ENCODE results near the gene WDR20. TPM values are rescaled to one million over a fixed set of nuclear protein-coding genes. Genes with fewer than 3 reads are reported as not detected.

Gene WDR20
- total and polyA plus RNA-seq, 2 of the 8 experiments (the other 6 are each of a cell fraction or from before 2014, with no cell fraction given): 11.2 to 26.7 TPM

DNA sequence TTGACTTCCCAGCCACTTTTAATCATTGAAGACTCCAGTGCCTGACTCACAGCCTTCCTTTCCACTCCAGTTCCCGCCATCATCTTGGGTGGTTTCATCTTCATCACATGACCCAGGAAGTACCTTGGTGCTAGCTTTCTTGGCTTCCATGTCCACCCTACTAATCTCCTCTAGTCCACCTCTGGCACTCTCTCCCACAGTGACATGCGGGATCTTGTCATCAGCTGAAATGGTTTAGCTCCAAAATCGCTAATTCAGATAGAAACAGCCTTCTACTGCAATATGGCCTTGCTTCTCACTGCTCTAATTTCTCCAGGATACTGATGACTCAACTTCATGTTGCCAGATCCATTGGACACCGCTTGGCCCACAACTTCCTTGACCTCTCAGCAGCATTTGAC is 24.5 kb downstream of the WDR20 start:
- no peak overlapping the region for H4K91ac ChIP-seq (replicated peaks; ENCODE audit: insufficient read length, low read length)
- H3K79me1 ChIP-seq (ENCODE audit: low read depth, low read length): peaks cover 12% of the 10 kb centered on the region
- peaks cover 3 to 10% of the 10 kb centered on the region in 2 experiments for H4K20me1 ChIP-seq (replicated peaks in 1 of 2; ENCODE audit: control insufficient read depth in 1 of 2, insufficient read depth in 2 of 2, low read length in 2 of 2)
- no peak overlapping the region for H3K56ac ChIP-seq (replicated peaks; ENCODE audit: insufficient read length, low read depth, low read length)
- H2BK20ac ChIP-seq (ENCODE audit: low read length): no peak overlapping the region
- H2BK12ac ChIP-seq (ENCODE audit: low read depth, low read length): no peak overlapping the region
- no peak overlapping the region for H4K8ac ChIP-seq (ENCODE audit: extremely low read depth, insufficient read depth, low read length)
- POLR2A ChIA-PET (ENCODE audit: partially characterized antibody): no interaction called here
- no peaks in the 10 kb centered on the region for H3K36me3 ChIP-seq (ENCODE audit: control insufficient read depth in 2 of 4, insufficient read depth in 4 of 4, low read length in 3 of 4)
- H3K4ac ChIP-seq (replicated peaks; ENCODE audit: insufficient read length, low read depth, low read length): no peak overlapping the region
- H2BK15ac ChIP-seq (ENCODE audit: low read length): no peak overlapping the region
- H3K14ac ChIP-seq (ENCODE audit: insufficient read length): no peak overlapping the region
- no peaks in the 10 kb centered on the region for H3K23me2 ChIP-seq (ENCODE audit: low read depth, low read length)
- FAIRE-seq: no peak
- DNase-seq (ENCODE audit: low read depth in 1 of 2, low spot score in 2 of 2): no peak
- H3K9ac ChIP-seq (replicated peaks in 1 of 4; ENCODE audit: extremely low read depth in 1 of 4, low read depth in 3 of 4, low read length in 3 of 4): no peak overlapping the region
- no peak overlapping the region for H2BK120ac ChIP-seq (replicated peaks; ENCODE audit: low read depth, low read length)
- CTCF ChIA-PET (ENCODE audit: partially characterized antibody): interaction anchor here (0.9 to 1.1 kb wide), 2 partner anchors 72 to 431 kb away, joined by 3 read pairs; no protein-coding TSS in a partner anchor
- H2BK5ac ChIP-seq (ENCODE audit: low read depth, low read length): no peak overlapping the region
- TF ChIP-seq RFX5 (IDR thresholded peaks at IDR 0.05; ENCODE audit: borderline replicate concordance, low read depth, low read length): peak; percentile 79
- no peak for TF ChIP-seq EGR1 (IDR thresholded peaks at IDR 0.05; ENCODE audit: borderline replicate concordance, low read depth, low read length)
- 96% methylated on average over 4 of the region's 4 CpGs; no CpG with 5 or more reads in 1 of the 2 experiments for WGBS, 2 experiments (ENCODE audit: extremely low coverage in 1 of 2, insufficient coverage in 1 of 2, insufficient read length in 1 of 2, insufficient replicate concordance in 2 of 2, low coverage in 1 of 2, low lambda C conversion rate in 2 of 2, missing lambda C conversion rate in 1 of 2)
- no peaks in the 10 kb centered on the region for H3K4me1 ChIP-seq (replicated peaks in 1 of 4; ENCODE audit: control insufficient read depth in 3 of 4, insufficient read depth in 4 of 4, low read length in 3 of 4)
- H3K9me3 ChIP-seq (ENCODE audit: insufficient read depth in 2 of 2, low read depth in 1 of 2, low read length in 1 of 2): no peaks in the 10 kb centered on the region
- no peak overlapping the region for H2AK5ac ChIP-seq (ENCODE audit: low read depth, low read length)
- H2AFZ ChIP-seq (ENCODE audit: low read length): no peak overlapping the region
- H3K27ac ChIP-seq (ENCODE audit: low read depth, low read length): no peak overlapping the region
- H3K4me3 ChIP-seq (ENCODE audit: extremely low read depth in 1 of 4, insufficient read depth in 2 of 4, low read depth in 3 of 4, low read length in 4 of 4): no peak overlapping the region
- H3K18ac ChIP-seq (ENCODE audit: extremely low read depth, low read length): no peak overlapping the region
- H3K23ac ChIP-seq (ENCODE audit: insufficient read length): no peak overlapping the region
- no peaks in the 10 kb centered on the region for H3K27me3 ChIP-seq (replicated peaks in 1 of 4; ENCODE audit: control insufficient read depth in 3 of 4, extremely low read depth in 1 of 4, insufficient read depth in 3 of 4, low read length in 3 of 4)
- H3K79me2 ChIP-seq (ENCODE audit: control insufficient read depth in 1 of 2, insufficient read depth in 2 of 2, low read length in 2 of 2): peaks cover 3 to 76% of the 10 kb centered on the region in 2 experiments; a peak in 3 of 4 replicates
- no peak overlapping the region for H3K4me2 ChIP-seq (ENCODE audit: insufficient read depth in 1 of 2, low read depth in 2 of 2, low read length in 2 of 2)
- H4K5ac ChIP-seq (ENCODE audit: insufficient read length, low read depth, low read length): no peak overlapping the region
